WERI-Rb-1 (cell line): ENCODE data around the gene ADCK1.

Experiments
- DNase-seq: peaks from one replicate; pipeline ENCODE4 v3.0.0-alpha.2; 2020
- H3K27ac ChIP-seq: fragments of 250-450 bp; sonication (Bioruptor Pico); 2 replicates; pipeline ENCODE4 v1.5.1; 2020; ENCODE audit warnings: mild to moderate bottlenecking, moderate library complexity
- H3K27me3 ChIP-seq: fragments of 250-450 bp; sonication (Bioruptor Pico); 2 replicates; pipeline ENCODE4 v1.5.1; 2021; ENCODE audit warnings: mild to moderate bottlenecking, low read depth, moderate library complexity; ENCODE audit not compliant: insufficient read depth, severe bottlenecking
- H3K36me3 ChIP-seq: fragments of 250-450 bp; sonication (Bioruptor Pico); 2 replicates; pipeline ENCODE4 v1.5.1; 2020; ENCODE audit warnings: mild to moderate bottlenecking, moderate library complexity
- H3K4me3 ChIP-seq: 2 replicates; pipeline ENCODE4 v1.5.1; 2011; ENCODE audit warnings: low read depth, mild to moderate bottlenecking, control low read depth, low read length
- H3K9me3 ChIP-seq: fragments of 250-450 bp; sonication (Bioruptor Pico); 2 replicates; pipeline ENCODE4 v1.5.1; 2021; ENCODE audit warnings: mild to moderate bottlenecking, moderate library complexity; ENCODE audit not compliant: severe bottlenecking
- CTCF ChIP-seq: IDR thresholded peaks from 2 replicates; pipeline ENCODE4 v1.5.1; 2011; ENCODE audit warnings: low read depth, mild to moderate bottlenecking, control low read depth, inconsistent platforms, low read length

ADCK1 gene

DNA sequence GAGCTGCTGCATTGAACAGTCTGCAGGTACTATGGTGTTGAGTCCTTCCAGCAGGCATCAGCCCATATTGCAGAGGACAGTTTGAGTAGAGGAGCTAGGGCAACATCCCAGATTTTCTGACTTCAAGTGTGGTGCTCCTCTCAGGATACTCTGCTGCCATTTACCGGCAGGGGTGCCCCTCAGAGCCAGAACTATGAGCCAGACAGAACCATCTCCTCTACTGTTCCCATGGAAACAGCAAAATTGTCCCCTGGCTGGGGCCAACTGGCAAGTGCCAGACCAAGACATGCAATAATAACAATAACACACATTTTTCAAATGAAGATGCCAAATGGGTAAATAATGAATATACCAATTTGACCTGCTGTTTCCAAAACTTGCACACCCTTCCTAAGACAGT is 102.9 kb downstream of the ADCK1 start:
- peak overlapping the region; percentile 79 for H3K27ac ChIP-seq
- H3K36me3 ChIP-seq = no peaks in the 10 kb centered on the region
- no peak overlapping the region for H3K4me3 ChIP-seq
- DNase-seq = no peak
- H3K27me3 ChIP-seq = no peaks in the 10 kb centered on the region
- no peak for TF ChIP-seq CTCF
- peaks cover 3% of the 10 kb centered on the region for H3K9me3 ChIP-seq

DNA sequence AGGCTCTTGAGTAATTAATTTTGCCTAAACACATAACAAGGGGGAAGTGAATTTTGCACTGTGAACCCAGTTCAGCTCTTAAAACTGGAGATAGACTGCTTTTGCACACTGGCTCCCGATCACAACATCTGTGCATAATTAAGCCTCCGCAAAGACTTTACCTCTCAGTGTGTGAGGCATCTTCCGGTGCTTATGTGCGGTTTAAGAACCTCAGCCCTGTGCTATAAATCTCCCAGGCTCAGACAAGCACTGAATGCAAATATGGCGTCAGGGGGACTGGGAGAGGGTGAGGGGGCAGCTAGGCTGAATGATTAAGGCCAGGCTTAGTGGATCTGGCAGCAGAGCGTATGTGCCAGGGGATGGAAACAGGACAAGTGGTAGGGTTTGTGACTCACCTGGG is 103.3 kb downstream of the ADCK1 start:
- no peak for TF ChIP-seq CTCF
- no peaks in the 10 kb centered on the region for H3K27me3 ChIP-seq
- peaks cover 3% of the 10 kb centered on the region for H3K9me3 ChIP-seq
- peak; percentile 88 for DNase-seq
- H3K4me3 ChIP-seq = no peak overlapping the region
- H3K36me3 ChIP-seq = no peaks in the 10 kb centered on the region
- H3K27ac ChIP-seq = peak overlapping the region; percentile 79

- Histone ChIP-seq H3K4me3 (no peak overlapping the region), H3K9me3 (peaks cover 3% of the 10 kb centered on the region), H3K27me3 (no peaks in the 10 kb centered on the region), H3K36me3 (no peaks in the 10 kb centered on the region), H3K27ac (peak overlapping the region; percentile 79)
- no peak for TF ChIP-seq CTCF
- no peak for DNase-seq
Measured at GRCh38 chr14:77903937-77904617, 104.2 kb downstream of the ADCK1 start.

DNA sequence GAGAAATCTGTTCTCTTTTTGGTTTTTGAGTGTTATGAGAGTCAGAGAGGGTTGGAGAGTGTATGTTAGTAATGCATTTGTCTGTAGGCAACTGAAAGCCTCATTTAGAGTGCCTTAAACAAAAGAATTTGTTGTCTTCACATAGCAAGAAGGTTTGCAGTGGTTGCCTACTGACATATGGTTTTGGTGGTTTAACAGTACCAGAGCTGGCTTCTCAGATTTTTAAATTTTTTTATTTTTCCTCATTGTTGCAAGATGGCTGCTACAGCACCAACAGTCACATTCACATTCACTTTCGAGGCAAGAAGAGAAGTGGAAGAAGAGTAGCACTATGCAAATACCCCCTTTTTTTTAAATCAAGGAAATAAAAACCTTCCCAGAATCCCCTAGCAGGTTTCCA is 106.5 kb downstream of the ADCK1 start:
- Histone ChIP-seq H3K27me3 (no peaks in the 10 kb centered on the region), H3K9me3 (peaks cover 3% of the 10 kb centered on the region), H3K36me3 (no peaks in the 10 kb centered on the region), H3K4me3 (no peak overlapping the region), H3K27ac (no peak overlapping the region)
- DNase-seq = no peak
- no peak for TF ChIP-seq CTCF

- H3K27me3 ChIP-seq = no peaks in the 10 kb centered on the region
- no peaks in the 10 kb centered on the region for H3K36me3 ChIP-seq
- H3K27ac ChIP-seq = no peak overlapping the region
- H3K9me3 ChIP-seq = peaks cover 3% of the 10 kb centered on the region
- TF ChIP-seq CTCF = no peak
- DNase-seq = no peak
- H3K4me3 ChIP-seq = no peak overlapping the region
Measured at GRCh38 chr14:77908847-77909246, 108.9 kb downstream of the ADCK1 start.

DNA sequence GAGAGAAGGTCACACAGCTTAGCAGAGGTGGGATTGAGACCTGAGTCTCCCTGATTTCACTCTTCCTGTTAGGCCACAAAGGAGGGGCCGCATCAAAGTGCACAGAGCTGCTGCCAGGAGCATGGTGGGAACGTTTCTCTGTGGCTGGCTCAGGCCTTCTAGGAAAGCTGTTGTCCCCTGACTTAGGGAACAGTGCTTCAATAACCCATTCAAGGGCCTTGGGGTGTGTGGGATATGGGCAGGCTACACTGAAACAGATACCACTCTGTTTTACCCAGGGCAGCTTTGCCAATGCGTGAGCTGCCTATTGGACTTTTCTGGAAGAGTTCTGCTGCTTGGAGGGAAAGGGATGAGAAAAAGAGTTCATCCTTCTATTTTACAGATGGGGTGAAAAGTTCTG is 110.0 kb downstream of the ADCK1 start:
- Histone ChIP-seq H3K27ac (no peak overlapping the region), H3K27me3 (no peaks in the 10 kb centered on the region), H3K36me3 (no peaks in the 10 kb centered on the region), H3K9me3 (peaks cover 3% of the 10 kb centered on the region), H3K4me3 (no peak overlapping the region)
- DNase-seq = no peak
- TF ChIP-seq CTCF = no peak
